ENCODE data around the gene RTP2. TPM values are rescaled to one million over a fixed set of nuclear protein-coding genes. Genes with fewer than 3 reads are reported as not detected.

RTP2 gene
- polyA plus RNA-seq, 3 donors = not detected

DNA sequence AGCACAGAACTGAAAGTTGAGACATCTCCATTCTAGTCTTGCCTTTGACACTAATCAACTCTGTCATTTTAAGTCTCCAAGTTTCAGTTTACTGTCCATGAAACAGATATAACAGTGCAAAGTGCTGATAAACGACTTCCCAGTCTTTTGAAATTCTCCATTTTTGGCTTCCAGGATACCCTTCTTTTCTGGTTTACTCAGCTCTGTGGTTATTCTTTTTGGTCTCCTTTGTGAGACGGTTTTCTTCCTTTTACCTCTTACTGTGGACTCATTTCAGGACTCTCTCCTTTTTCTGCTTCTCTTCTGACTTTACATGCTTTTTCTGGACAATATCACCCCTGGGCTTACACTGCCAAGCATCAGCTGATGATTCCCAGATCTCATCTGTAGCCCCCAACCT, 51.1 kb downstream of the RTP2 start:
- no peak overlapping the region for H3K9ac ChIP-seq (ENCODE audit: insufficient read depth, low read length, poor library complexity, severe bottlenecking)
- WGBS (ENCODE audit: insufficient coverage) = no CpG with 5 or more reads among the region's 2 CpGs
- TF ChIP-seq, protein P1, sequence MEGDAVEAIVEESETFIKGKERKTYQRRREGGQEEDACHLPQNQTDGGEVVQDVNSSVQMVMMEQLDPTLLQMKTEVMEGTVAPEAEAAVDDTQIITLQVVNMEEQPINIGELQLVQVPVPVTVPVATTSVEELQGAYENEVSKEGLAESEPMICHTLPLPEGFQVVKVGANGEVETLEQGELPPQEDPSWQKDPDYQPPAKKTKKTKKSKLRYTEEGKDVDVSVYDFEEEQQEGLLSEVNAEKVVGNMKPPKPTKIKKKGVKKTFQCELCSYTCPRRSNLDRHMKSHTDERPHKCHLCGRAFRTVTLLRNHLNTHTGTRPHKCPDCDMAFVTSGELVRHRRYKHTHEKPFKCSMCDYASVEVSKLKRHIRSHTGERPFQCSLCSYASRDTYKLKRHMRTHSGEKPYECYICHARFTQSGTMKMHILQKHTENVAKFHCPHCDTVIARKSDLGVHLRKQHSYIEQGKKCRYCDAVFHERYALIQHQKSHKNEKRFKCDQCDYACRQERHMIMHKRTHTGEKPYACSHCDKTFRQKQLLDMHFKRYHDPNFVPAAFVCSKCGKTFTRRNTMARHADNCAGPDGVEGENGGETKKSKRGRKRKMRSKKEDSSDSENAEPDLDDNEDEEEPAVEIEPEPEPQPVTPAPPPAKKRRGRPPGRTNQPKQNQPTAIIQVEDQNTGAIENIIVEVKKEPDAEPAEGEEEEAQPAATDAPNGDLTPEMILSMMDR (IDR thresholded peaks at IDR 0.05) = no peak
- Mint-ChIP-seq H3K27me3 (ENCODE audit: low read depth in 3 of 3) (peaks cover 8 to 26% (median 17%) of the 10 kb centered on the region in 3 donors), H3K4me3 (no peak overlapping the region), H3K36me3 (no peaks in the 10 kb centered on the region), H3K9me3 (peaks cover 0 to 7% (median 2%) of the 10 kb centered on the region in 7 donors), H3K4me1 (no peaks in the 10 kb centered on the region), H3K27ac (no peak overlapping the region)
- H3K4me2 ChIP-seq (replicated peaks; ENCODE audit: extremely low read depth, low read length, poor library complexity, severe bottlenecking) = no peak overlapping the region
- intact Hi-C loops (cut with micrococcal nuclease) = no loop called here
- H2AFZ ChIP-seq (ENCODE audit: insufficient read depth, low read depth, low read length, poor library complexity, severe bottlenecking) = no peak overlapping the region
- no peak for DNase-seq
- H3K9me3 ChIP-seq (replicated peaks in 1 of 2; ENCODE audit: control insufficient read depth in 1 of 2, insufficient read depth in 1 of 2, low read length in 2 of 2) = no peaks in the 10 kb centered on the region
- H3K36me3 ChIP-seq (replicated peaks in 1 of 2; ENCODE audit: control insufficient read depth in 1 of 2, insufficient read depth in 2 of 2, low read length in 2 of 2) = no peaks in the 10 kb centered on the region
- no peak overlapping the region for H3K4me3 ChIP-seq (replicated peaks in 1 of 3; ENCODE audit: low read depth in 2 of 3, low read length in 3 of 3)
- no peaks in the 10 kb centered on the region for H4K20me1 ChIP-seq (ENCODE audit: insufficient read depth, low read length)
- H3K79me2 ChIP-seq (ENCODE audit: insufficient read depth, low read length) = no peaks in the 10 kb centered on the region
- no peak overlapping the region for H3K27ac ChIP-seq (ENCODE audit: low read depth in 1 of 2, low read length in 2 of 2)
- H3K27me3 ChIP-seq (ENCODE audit: control insufficient read depth in 2 of 2, insufficient read depth in 2 of 2, low read length in 2 of 2) = peaks cover 11 to 16% of the 10 kb centered on the region in 2 donors
- no peaks in the 10 kb centered on the region for H3K4me1 ChIP-seq (ENCODE audit: control insufficient read depth in 1 of 2, insufficient read depth in 2 of 2, low read length in 2 of 2)

Other genes starting within 250 kb of the RTP2 start
- gene SST, start 32.2 kb downstream of the RTP2 start, polyA plus RNA-seq = not detected
- 100 to 1,000 TPM in 1 of 3 donors, 10 to 100 TPM in 2; 33.2 to 349 (median 34.9) TPM for gene BCL6, start 42.9 kb upstream of the RTP2 start, polyA plus RNA-seq

Measured in CD14-positive monocyte (primary cell).